PC-9 (cell line): Measurements from ENCODE around the gene ASTN2. TPM values are rescaled to one million over a fixed set of nuclear protein-coding genes. Genes with fewer than 3 reads are reported as not detected.

Experiments
- BruUV-seq: library from RNA; stranded (reverse); fragments of 400-500 nt; replicated peaks from 2 replicates; lab custom pipeline; 2021; lab: Mats Ljungman, UMichigan
- CTCF ChIA-PET: fragments of 300-600 bp; sonication (Branson Sonifier 250); formaldehyde crosslinking; loops from one replicate; lab custom pipeline; 2022; ENCODE audit warnings: antibody characterized with exemption; lab: Charles Lee
- POLR2A ChIA-PET: fragments of 300-600 bp; sonication (Branson Sonifier 250); formaldehyde crosslinking; loops from one replicate; lab custom pipeline; 2022; ENCODE audit warnings: antibody characterized with exemption; ENCODE audit not compliant: unreplicated experiment; lab: Charles Lee
- DNase-seq, 2 experiments: peaks; one replicate each; pipeline versions ENCODE4 v3.0.0 to v3.0.0-alpha.2; 2015 to 2022; ENCODE audit warnings: mixed read lengths in 1 of 2
- H2AFZ ChIP-seq: fragments of 200-600 bp; sonication (generic); 2 replicates; pipeline ENCODE4 v1.8.1; 2017; ENCODE audit warnings: antibody characterized with exemption
- H3F3A ChIP-seq: fragments of 200-600 bp; sonication (generic); 2 replicates; pipeline ENCODE4 v1.8.1; 2017; ENCODE audit warnings: antibody characterized with exemption, mild to moderate bottlenecking, low read depth; ENCODE audit not compliant: insufficient read depth
- H3K27ac ChIP-seq: fragments of 200-600 bp; sonication (generic); 2 replicates; pipeline ENCODE4 v1.6.1; 2016; ENCODE audit warnings: mixed run types
- H3K27me3 ChIP-seq: fragments of 200-600 bp; sonication (generic); 2 replicates; pipeline ENCODE4 v1.6.1; 2016; ENCODE audit warnings: low read depth, mixed run types; ENCODE audit not compliant: insufficient read depth
- H3K36me3 ChIP-seq: fragments of 200-600 bp; sonication (generic); 2 replicates; pipeline ENCODE4 v1.6.1; 2016; ENCODE audit warnings: low read depth, mixed run types
- H3K4me1 ChIP-seq: fragments of 200-600 bp; sonication (generic); replicated peaks from 2 replicates; pipeline ENCODE4 v1.6.1; 2016; ENCODE audit warnings: mixed run types; ENCODE audit not compliant: insufficient read depth
- H3K4me2 ChIP-seq: fragments of 200-600 bp; sonication (generic); 2 replicates; pipeline ENCODE4 v1.6.1; 2017; ENCODE audit warnings: mixed run types
- H3K4me3 ChIP-seq: fragments of 200-600 bp; sonication (generic); 2 replicates; pipeline ENCODE4 v1.6.1; 2016; ENCODE audit warnings: mixed run types
- H3K79me2 ChIP-seq: fragments of 200-600 bp; sonication (generic); 2 replicates; pipeline ENCODE4 v1.6.1; 2017; ENCODE audit warnings: low read depth, mixed run types
- H3K9me2 ChIP-seq: fragments of 200-600 bp; sonication (generic); 2 replicates; pipeline ENCODE4 v1.8.1; 2017; ENCODE audit warnings: mild to moderate bottlenecking; ENCODE audit not compliant: insufficient read depth
- H3K9me3 ChIP-seq: fragments of 200-600 bp; sonication (generic); 2 replicates; pipeline ENCODE4 v1.8.1; 2016; ENCODE audit warnings: low read depth; ENCODE audit not compliant: insufficient read depth
- H4K20me1 ChIP-seq: fragments of 200-600 bp; sonication (generic); 2 replicates; pipeline ENCODE4 v1.8.1; 2017; ENCODE audit not compliant: insufficient read depth
- EZH2 ChIP-seq: fragments of 200-600 bp; sonication (generic); IDR thresholded peaks from 2 replicates; pipeline ENCODE4 v1.8.0; 2017; ENCODE audit warnings: antibody characterized with exemption, low read depth
- intact Hi-C: fragments of 100-400 bp; cut with micrococcal nuclease; formaldehyde crosslinking; loops from one replicate; pipeline ENCODE4 v1.10.0; 2022; ENCODE audit not compliant: unreplicated experiment
- total RNA-seq: library from RNA; stranded (reverse); gene quantifications from 2 replicates; pipeline ENCODE4 v1.2.3, GENCODE V29; 2021
- TF ChIP-seq, protein P1 (sequence below): fragments of 200-600 bp; sonication (generic); conservative IDR thresholded peaks from 2 replicates; pipeline ENCODE4 v1.6.1; 2017; ENCODE audit warnings: mixed run types, antibody characterized with exemption, mild to moderate bottlenecking, moderate library complexity

Gene ASTN2
- total RNA-seq, 1 experiment from 2014 or later: 6.2 TPM

DNA sequence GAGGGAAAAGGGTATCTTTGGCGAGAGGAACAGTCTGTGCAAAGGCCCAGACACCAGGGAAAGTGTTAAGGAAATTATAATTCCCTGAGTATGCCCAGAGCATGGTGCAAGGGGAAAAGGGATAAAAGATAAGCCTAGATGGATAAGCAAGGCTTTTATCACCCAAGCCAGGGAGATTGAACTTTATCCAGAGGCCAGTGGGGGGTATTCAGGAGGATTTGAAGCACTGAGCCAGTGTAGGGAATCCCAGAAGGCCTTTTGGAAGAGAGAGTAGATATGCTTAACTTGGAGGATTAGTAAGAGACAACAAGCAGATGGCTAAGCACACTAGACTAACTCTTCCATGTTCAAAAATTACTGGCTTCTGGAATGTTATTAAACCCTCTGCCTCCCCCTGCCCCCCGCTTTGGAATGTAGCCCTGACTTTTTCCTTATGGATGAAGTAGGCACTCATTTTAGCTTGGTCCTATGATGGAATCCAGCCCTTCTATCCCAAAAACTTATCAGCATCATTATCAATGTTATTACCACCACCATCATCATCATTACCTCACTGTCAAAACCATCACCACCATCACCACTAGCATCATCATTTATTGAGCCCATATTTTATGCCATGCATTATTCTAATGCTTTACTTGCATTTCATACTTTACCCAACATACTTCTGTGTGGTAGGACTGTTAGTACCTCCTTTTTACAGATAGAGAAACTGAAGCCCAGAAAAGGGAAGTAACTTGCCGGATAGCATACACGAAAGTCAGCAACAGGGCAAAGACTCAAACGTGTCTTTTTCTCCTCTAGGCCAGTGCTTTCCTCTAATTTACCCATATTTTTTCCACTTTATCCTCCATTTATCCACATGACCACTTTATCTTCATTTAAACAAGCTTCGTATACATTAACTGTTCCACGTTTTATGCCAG lies 1024.3 kb downstream of the ASTN2 start:
- Histone ChIP-seq H3K27ac (no peak overlapping the region), H3K27me3 (no peaks in the 10 kb centered on the region), H4K20me1 (no peaks in the 10 kb centered on the region), H3K4me2 (no peak overlapping the region), H3K4me3 (no peak overlapping the region), H3K4me1 (no peaks in the 10 kb centered on the region), H3K9me3 (no peaks in the 10 kb centered on the region), H3K36me3 (no peaks in the 10 kb centered on the region), H3F3A (no peaks in the 10 kb centered on the region), H3K9me2 (0 out of 2 replicates have a peak, but pooled peaks cover 5% of the 10 kb centered on the region), H3K79me2 (no peaks in the 10 kb centered on the region), H2AFZ (no peak overlapping the region)
- TF ChIP-seq, protein P1, sequence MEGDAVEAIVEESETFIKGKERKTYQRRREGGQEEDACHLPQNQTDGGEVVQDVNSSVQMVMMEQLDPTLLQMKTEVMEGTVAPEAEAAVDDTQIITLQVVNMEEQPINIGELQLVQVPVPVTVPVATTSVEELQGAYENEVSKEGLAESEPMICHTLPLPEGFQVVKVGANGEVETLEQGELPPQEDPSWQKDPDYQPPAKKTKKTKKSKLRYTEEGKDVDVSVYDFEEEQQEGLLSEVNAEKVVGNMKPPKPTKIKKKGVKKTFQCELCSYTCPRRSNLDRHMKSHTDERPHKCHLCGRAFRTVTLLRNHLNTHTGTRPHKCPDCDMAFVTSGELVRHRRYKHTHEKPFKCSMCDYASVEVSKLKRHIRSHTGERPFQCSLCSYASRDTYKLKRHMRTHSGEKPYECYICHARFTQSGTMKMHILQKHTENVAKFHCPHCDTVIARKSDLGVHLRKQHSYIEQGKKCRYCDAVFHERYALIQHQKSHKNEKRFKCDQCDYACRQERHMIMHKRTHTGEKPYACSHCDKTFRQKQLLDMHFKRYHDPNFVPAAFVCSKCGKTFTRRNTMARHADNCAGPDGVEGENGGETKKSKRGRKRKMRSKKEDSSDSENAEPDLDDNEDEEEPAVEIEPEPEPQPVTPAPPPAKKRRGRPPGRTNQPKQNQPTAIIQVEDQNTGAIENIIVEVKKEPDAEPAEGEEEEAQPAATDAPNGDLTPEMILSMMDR: no peak
- no peak for TF ChIP-seq EZH2
- POLR2A ChIA-PET: no interaction called here
- no TSS peak for BruUV-seq
- CTCF ChIA-PET: no interaction called here
- no peak for DNase-seq
- intact Hi-C loops: no loop called here

DNA sequence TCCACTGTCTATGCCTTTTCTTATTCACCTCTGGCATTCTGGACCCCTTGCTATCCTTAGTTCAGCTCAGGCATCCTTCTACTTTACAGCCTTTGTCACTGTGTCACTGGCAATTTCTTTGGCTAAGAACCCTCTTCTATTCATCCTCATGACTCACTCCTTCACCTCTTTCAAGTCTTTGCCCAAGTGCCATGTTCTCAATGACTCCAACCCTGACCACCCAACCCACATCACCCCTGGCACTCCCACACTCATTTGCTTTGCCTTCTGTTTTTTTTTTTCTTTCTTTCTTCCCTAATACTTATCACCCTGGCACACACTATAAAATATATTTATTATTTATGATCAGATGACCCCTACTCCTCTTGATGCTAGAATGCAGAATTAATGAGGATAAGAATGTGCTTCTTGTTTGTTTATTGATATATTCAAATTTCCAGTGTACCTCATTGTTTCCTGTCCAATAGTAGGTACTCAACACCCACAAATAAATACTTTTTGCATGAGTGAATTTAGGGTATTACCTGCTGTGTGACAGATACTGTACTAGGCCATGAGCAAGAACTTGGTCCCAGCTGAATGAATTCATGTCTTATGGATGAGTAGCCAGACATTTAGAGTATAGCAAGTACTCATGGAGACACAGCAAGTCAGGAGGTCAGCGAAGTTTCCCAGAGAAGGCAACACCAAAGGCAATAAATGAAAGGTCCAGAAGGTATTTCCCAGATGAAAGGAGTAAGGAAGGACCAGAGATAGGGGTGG lies 1025.1 kb downstream of the ASTN2 start:
- no peaks in the 10 kb centered on the region for H3K4me1 ChIP-seq
- no peak overlapping the region for H3K4me3 ChIP-seq
- no peak overlapping the region for H2AFZ ChIP-seq
- intact Hi-C loops: no loop called here
- TF ChIP-seq, protein P1: no peak
- no peak for TF ChIP-seq EZH2
- H3K9me3 ChIP-seq: no peaks in the 10 kb centered on the region
- no peaks in the 10 kb centered on the region for H3K36me3 ChIP-seq
- H3F3A ChIP-seq: no peaks in the 10 kb centered on the region
- H3K9me2 ChIP-seq: 0 out of 2 replicates have a peak, but pooled peaks cover 5% of the 10 kb centered on the region
- no peaks in the 10 kb centered on the region for H3K79me2 ChIP-seq
- DNase-seq: no peak
- no peak overlapping the region for H3K27ac ChIP-seq
- H3K4me2 ChIP-seq: no peak overlapping the region
- no peaks in the 10 kb centered on the region for H4K20me1 ChIP-seq
- H3K27me3 ChIP-seq: no peaks in the 10 kb centered on the region
- POLR2A ChIA-PET: no interaction called here
- CTCF ChIA-PET: no interaction called here
- no TSS peak for BruUV-seq

DNA sequence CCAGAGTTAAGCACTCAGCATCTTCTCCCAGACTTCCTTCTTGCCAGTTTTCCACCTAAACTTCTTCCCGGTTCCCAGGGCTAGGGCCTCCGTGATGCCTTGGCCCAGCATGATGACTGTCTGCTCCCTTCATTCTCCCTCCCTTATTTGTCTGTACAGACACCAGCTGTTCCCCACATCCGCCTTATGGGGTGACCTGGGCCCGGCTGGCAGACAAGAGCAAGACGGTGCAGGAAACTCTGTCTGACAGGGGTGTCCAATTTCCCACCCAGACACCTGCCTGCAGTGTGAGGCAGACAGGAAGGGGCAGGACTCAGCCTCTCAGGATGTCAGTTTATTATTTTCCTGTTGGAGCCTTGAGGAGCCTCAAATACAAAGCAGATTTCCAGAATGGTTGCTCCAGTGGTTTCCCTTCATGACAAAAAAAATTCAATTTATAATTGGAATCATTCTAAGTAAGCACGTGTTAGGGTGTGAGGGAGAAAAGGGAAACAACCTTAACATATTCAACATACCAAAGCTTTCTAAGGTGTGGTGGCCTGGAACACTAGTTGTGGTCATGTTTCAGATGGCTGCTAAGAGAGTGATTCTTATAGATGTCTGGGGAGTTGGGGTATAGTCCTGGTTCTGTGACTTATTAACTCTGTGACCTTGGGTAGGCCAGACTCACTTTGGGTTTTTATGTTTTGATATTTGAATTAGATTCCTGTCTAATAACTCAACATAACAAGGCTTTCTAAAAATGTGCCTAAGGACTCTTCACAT lies 1026.7 kb downstream of the ASTN2 start:
- no peak for TF ChIP-seq EZH2
- TF ChIP-seq, protein P1: no peak
- intact Hi-C loops: no loop called here
- Histone ChIP-seq H3K4me1 (no peaks in the 10 kb centered on the region), H3K27ac (no peak overlapping the region), H2AFZ (no peak overlapping the region), H4K20me1 (no peaks in the 10 kb centered on the region), H3F3A (no peaks in the 10 kb centered on the region), H3K27me3 (no peaks in the 10 kb centered on the region), H3K9me2 (0 out of 2 replicates have a peak, but pooled peaks cover 5% of the 10 kb centered on the region), H3K9me3 (no peaks in the 10 kb centered on the region), H3K4me3 (no peak overlapping the region), H3K79me2 (no peaks in the 10 kb centered on the region), H3K4me2 (no peak overlapping the region), H3K36me3 (no peaks in the 10 kb centered on the region)
- BruUV-seq: no TSS peak
- ChIA-PET CTCF (no interaction called here), POLR2A (interaction anchor here (0.5 kb wide), 1 partner anchor 276 kb away, joined by 3 read pairs; no protein-coding TSS in a partner anchor)
- no peak for DNase-seq
